ENCODE data around the gene SLC4A3.

SLC4A3 gene

DNA sequence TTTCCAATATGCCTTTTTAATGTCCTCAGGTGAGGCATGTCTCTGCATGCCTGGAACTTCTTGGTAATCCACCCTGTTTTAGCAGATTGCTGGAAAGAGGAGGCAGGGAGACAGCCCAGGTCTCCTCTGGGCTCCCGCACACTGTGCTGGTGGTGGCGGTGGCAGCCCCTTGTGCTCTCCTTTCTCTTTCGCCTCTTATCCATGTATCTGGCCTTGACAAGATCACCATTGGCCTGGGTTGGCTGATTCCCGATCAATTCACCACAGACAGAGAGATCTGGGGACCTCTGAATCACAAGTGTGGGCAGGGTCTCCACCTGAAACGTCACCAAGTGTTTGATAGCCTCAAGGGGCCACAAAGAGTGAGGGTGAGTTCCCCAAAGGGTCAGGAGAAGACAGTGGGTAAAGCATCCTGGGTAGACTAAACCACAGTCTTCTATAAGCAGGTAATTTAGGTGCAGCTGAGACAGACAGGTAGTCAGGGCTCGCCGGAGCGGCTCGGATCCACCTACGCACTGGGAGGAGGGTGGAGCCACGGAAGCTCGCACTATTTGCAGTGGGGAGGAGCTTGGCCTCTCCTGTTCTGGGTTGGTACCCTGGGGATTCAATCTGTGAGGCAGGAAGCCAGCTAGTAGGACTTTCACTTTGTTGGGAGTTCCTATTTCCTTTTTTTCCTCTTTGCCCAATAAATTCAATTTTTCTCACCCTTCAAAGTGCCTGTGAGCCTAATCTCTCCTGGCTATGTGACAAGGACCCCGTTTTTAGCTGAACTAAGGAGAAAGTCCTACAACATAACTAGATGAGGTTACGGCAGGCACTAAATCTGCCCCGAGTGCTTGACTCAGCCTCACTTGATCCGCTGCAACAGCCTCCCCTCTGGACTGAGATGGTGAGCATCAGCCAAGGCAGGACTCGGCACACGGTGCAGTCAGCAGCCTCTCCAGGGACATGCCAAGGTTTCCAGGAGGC is 57.6 kb downstream of the SLC4A3 start:
- peak in 1 of 2 experiments; percentile 50 for DNase-seq

DNA sequence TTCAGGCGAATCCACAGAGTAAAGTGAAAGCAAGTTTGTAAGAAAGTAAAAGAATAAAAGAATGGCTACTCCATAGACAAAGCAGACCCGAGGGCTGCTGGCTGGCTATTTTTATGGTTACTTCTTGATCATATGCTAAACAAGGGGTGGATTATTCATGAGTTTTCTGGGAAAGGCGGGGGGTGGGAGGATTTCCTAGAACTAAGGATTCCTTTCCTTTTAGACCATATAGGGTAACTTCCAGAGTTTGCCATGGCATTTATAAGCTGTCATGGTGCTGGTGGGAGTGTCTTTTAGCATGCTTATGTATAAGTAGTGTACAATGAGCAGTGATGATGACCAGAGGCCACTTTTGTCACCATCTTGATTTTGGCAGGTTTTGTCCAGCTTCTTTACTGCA is 59.8 kb downstream of the SLC4A3 start:
- no peak for DNase-seq

DNA sequence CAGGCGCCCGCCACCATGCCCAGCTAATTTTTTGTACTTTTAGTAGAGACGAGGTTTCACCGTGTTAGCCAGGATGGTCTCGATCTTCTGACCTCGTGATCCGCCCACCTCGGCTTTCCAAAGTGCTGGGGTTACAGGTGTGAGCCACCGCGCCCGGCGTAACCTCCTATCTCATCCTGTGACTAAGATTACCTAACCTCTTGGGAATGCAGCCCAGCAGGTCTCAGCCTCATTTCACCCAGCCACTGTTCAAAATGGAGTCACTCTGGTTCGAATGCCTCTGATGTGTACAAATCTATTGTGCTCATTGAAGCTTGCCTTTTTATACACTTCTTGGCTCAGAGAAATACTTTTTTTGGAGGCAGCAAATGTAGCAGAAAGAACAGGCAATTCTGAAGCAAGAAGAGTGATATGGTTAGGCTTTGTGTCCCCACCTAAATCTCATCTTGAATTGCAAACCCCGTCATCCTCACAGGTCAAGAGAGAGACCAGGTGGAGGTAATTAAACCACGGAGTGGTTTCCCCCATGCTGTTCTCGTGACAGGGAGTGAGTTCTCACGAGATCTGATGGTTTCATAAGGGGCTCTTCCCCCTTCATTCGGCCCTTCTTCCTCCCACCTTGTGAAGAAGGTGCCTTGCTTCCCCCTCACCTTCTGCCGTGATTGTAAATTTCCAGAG is 60.6 kb downstream of the SLC4A3 start:
- no peak for DNase-seq

DNA sequence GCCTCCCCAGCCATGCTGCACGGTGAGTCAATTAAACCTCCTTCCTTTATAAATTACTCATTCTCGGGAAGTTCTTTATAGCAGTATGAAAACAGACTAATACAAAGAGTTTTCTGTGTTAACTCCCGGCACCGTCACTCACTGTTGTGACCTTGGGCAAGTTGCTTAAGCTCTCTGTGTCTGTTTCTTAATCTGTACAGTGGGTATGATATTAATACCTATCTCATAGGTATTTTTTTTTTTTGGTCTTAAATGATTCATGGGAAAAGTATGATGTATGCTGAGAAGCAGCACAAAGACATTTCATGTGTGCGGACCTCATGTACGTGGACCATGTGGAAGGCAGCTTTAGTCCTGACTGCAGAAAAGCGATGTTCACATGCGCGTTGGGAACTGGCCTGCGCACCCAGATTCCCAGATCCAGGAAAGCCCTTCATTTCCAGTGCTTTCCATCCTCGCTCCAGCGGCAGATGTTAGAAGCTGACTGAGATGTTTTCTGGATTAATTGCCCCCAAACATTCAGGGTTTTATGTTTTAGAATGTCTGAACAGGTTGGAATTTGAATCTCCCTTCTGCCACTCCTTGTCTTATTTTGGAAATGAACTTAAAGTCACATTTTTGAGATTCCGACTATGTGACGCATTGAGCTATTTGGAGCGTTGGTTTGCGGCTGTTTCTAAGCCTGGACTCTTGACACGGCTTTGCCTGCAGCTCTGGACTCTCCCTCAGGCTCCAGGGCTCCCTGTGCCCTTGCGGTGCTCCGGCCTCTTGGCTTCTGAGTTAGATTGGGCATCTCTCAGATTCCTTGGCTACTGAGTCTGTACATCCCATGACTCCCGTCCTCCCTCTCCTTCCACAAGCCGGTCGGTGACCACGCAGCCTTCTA is 61.4 kb downstream of the SLC4A3 start:
- DNase-seq = no peak

DNA sequence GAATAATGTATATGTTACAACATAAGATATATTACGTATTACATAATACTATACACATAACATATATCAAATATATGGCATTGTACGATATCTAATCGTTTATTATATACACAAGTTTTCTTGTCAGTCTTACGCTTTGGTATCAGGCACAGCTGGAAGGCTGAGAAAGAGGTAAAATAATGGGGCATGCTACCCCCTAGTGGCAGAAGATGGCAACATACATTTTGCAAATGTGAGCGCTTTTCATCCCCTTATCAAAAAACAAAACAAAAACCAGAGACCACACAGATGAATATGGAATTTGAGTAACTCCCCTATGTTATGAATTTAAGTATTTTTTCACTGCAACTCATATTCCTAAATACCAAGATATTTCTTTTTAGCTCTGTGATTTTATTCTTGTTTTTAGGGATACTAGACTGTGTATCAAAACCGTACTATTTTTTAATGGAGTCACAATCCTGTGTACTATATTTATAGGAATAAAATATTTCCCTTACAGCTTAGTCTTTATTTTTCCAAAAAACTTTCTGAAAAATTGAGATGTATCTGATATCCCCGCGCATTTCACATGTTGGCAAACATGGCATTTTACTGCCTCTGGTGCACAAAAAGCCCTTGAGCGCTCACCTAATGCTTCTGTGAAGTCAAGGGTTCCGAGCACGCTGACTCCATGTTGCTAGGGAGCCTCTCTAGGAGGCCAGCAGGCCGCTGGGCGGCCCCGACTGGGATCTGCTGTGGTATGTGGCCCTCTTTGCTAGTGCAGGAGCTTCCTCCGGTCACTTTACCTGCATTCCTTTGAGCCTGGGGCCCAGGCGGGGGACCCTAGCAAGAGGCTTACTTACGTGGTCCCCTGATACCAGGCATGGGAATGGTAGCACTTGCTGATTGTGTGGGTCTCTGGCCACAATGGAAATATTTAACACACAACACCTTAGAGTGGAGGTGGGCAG is 62.5 kb downstream of the SLC4A3 start:
- DNase-seq = peak; percentile 2 to 44

DNA sequence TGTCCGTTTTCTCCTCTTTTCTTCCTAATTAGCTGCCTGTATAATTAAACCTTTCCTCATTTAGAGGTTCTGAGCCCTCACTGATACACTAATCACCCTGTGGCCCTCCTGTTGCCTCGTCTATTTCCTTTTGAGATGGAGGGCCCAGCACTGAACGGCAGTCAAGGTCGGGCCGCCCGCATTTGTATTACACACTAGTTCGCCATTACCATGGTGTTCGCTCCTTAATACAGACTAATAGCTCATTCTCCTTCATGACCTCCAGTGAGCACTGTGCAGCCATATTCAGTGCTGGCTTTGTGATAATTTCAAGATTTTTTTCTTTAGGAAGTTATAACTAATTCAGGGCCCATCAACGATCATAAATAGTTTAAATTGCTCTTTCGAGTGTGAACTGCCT is 64.1 kb downstream of the SLC4A3 start:
- no peak for DNase-seq

All from NCI-H524 (cell line).